Activated CD4-positive, alpha-beta memory T cell treated with anti-CD3 and anti-CD28 coated beads for 36 hours (primary cell): ENCODE data around the gene ZSCAN5A. TPM values are rescaled to one million over a fixed set of nuclear protein-coding genes. Genes with fewer than 3 reads are reported as not detected.

Experiments used
- total RNA-seq, 2 experiments: library from RNA; stranded (reverse); gene quantifications; one replicate each; pipeline ENCODE4 v1.2.3, GENCODE V29; 2021

The ZSCAN5A gene
- total RNA-seq, 2 experiments from 2014 or later, result 4.5 to 5.2 TPM

Other genes with a start within 250 kb of the ZSCAN5A start
- gene ZNF787, start 193.5 kb downstream of the ZSCAN5A start, total RNA-seq, result 10 to 100 TPM; 25.3 to 25.5 TPM
- gene ZNF444, start 173.6 kb downstream of the ZSCAN5A start, total RNA-seq, result 10 to 100 TPM; 23.1 to 26.1 TPM
- gene GALP, start 138.8 kb downstream of the ZSCAN5A start, total RNA-seq, result not detected
- gene ZSCAN5B, start 117.1 kb downstream of the ZSCAN5A start, total RNA-seq, result not detected
- gene ZSCAN5C, start 112.6 kb downstream of the ZSCAN5A start, total RNA-seq, result not detected
- gene EDDM13, start 42.1 kb downstream of the ZSCAN5A start, total RNA-seq, result not detected
- gene ZNF582, start 78.7 kb upstream of the ZSCAN5A start, total RNA-seq, result under 1 TPM; 0.58 to 0.71 TPM
- 1 to 10 TPM; 1.6 to 1.8 TPM for gene ZNF583, start 89.5 kb upstream of the ZSCAN5A start, total RNA-seq
- not detected for gene ZNF667, start 162.5 kb upstream of the ZSCAN5A start, total RNA-seq
- gene ZNF471, start 193.0 kb upstream of the ZSCAN5A start, total RNA-seq, result under 1 TPM; 0.24 to 0.39 TPM
- gene ZFP28, start 224.1 kb upstream of the ZSCAN5A start, total RNA-seq, result 1 to 10 TPM; 2.9 to 4.0 TPM